Non-pigmented ciliary epithelial cell (primary cell): ENCODE results near the gene PKN2.

Experiments used
- DNase-seq: peaks from one replicate; pipeline ENCODE4 v3.0.0-alpha.2; 2010; ENCODE audit warnings: low read depth

PKN2 gene

DNA sequence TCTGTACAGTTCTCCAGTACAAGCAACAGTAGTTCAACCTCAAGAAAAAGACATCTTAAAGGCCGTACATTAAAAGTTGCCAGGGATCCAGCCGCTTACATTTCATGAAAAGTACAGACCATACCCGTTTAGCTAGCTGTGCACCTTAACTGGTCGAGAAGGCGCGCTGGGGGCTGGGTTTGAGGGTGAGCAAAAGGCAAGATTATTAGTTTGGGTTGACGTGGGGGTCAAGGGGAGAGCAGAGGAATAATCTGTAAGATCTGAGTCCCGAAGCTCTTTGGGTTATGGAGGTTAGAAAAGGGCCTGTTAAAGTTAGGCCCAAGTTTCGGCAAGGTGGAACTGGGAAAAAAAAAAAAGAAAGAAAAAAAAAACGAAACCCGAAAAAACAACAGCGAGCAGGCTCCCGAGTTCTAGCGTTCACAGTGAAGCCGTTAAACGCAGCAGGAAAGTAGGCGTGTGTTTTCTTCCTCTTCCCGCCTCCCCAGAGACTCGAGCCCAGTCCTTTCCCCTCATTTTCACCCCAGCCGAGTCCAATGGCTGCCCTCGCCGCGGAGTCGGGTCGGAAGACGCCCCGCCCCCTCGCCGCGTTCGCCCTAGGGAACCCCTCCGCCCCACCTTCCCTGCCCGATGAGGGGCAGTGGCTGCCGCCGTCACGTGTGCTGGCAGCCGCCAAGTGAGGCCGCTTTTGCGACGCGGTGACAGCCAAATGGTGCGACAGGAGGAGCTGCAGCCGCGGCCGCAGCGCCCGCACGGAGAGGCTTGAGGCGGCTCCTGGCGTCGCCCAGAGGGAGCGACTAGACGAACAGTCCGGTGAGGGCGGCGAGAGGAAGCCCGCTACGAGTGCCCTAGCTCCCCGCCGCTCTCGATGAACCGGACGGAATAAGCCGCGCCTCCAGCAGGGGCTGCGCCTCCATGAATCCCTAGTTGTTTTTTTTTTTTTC, at the start of gene PKN2:
Gene PKN2, plus strand, starts transcription at position 733 of the 941 bp plus-strand sequence. CDS start 308 bp downstream, outside the sequence.
- DNase-seq: peak; percentile 82

DNA sequence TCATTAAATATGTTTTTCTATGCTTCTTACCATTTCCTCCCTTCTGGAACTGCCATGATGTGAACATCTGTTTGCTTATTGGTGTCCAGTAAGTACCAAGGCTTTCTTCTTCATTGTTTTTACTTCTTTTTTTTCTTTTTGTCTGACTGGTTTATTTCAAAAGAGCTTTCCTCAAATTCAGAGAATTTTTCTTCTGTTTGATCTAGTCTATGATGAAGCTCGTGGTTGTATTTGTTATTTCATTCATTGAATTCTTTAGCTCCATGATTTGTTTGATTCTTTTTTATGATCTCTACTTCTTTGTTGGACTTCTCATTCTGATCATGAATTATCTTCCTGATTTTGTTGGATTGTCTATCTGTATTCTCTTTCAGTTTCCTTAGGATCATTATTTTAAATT, 49.5 kb upstream of the PKN2 start:
- no peak for DNase-seq

DNA sequence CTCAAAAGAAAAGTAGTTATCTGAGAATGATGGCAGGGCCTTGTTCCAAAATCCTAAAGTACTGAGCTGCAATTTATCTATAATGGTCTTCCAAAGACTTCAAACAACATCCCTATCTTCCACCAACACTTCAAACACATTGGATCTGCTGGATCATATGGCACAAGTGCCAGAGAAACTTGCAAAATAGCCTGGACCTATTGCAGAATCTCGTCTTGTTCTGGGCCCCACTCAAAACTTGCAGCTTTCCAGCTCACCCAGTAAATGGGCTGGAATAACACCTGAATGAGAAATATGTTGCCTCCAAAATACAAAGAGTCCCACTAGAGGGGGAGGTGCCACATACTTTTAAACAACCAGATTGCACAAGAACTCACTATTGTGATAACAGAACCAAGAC, 44.0 kb upstream of the PKN2 start:
- no peak for DNase-seq

DNA sequence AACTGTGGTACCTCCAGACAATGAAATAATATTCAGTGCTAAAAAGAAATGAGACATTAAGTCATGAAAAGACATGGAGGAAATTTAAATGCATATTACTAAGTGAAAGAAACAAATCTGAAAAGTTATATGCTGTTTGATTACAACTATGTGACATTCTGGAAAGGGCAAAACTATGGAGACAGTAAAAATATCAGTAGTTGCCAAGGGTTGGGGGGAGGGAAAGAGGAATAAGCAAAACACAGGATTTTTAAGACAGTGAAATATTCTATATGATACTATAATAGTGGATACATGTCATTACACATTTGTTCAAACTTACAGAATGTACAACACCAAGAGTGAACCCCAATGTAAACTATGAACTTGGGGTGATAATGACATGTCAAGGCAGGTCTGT, 38.2 kb upstream of the PKN2 start:
- no peak for DNase-seq

GRCh38 chr1:88646476-88647248, 37.4 kb upstream of the PKN2 start:
- no peak for DNase-seq

DNA sequence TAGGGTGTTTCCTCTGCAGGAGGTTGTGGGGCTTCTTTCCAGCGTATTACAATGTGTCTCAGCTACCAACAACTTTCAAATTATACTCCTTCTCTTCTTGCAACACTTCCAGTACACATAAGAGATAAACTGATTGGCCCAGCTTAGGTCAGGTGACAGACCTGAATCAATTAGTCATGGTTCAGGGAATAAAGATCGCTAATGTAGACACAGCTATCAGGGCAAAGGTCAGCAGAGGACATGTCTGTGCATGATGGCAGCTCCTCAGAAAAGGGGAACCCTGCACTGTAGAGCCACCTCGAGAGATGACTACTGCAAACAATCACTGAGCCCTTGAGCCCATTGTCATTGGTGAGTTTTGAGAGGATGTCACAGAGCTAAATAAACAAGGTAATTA, 36.8 kb upstream of the PKN2 start:
- DNase-seq: no peak

DNA sequence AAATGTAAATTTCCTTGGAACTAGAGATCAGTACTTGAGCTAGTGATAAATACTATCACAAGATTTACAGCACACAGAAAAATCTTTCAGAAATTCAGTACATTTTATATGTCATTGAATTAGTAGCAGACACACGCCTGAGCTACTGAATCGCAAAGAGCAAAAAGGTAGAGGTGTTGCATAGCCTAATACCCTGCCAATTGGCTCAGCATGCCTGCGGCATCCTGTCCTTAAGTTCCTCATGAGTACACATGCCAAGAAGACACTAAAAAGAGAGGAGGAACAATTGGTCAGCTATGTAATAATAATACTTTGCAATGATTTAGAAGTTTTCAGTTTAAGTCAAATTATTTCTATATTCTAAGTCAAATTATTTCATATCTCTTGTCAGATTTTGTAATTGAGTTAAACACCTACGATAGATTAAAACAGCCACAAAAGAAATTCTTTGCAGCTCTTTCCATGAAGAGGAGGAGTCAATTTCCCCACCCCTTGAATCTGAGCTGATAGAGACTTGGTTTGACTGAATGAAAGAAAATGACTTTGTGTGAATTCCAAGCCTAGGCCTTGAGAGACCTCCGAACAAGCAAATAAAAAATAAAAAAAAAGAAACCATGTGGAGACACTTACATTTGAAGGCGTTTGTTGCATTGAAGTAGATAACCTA, 36.2 kb upstream of the PKN2 start:
- DNase-seq: no peak

DNA sequence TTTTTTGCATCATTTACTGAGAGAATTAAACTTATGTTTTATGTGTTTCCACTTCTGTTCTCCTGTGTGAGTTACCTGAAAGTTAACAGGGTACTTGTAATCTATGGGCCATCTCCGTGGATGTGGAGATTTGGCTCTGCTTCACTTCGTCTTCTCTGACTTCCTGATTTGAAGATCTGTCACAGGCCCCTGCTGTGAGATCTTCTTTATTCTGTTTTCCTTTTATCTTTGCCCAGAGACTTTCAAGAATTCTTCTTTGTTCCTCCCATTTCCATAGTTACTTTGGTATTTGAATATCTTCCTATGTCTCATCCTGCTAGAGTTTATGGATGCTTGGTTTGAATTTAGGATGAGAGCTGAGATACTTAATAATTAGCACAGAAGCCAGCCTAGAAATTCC, 35.4 kb upstream of the PKN2 start:
- DNase-seq: no peak

DNA sequence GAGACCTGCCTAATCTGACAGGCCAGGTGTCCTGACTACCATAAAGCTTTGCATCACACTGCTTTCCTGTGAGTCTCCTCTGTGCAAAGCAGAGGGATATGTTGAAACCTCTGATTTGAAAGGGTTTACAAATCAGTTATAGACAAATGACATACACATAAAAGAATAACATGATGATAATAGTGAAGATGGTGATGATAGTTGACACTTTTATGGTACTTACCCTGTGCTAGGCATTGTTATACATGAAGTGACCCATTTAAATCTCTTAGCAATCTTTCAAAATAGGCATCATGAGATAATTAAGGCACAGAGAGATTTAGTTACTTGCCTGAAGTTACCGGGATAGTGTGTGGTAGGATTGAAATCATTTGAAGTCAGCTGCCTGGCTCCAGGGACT, 34.1 kb upstream of the PKN2 start:
- no peak for DNase-seq

DNA sequence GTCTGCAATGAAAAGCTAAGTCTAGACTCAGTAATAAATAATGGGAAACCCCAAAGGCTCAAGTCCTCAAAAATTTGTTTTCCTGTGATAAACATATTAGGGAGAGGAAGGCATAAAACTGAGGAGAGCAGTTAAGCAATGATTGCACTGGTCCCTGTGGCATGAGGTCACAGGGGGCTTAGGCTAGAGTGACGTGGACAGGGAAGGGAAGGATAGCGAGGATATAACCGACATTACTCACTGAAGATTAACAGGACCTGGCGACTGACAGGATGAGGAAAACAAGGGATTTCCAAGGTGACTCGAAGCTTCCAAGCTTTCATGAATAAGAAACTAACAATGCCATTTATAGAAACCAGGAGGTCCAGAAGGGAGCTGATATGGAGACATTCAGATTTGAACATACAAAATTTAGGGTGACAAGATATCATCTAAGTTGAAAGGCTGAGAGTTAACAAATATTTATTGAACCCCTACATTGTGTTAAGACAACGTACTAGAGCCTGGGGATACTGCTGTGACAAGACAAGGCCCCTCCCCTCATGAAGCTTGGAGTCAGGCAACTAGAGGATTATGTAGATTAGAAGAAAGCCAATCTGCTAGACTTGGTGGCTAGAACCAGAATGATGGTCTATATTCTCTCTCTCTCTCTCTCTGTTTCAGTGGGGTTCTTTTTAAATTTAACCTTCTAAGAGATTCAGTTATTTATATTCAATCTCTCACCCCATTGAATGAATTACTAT, 33.2 kb upstream of the PKN2 start:
- no peak for DNase-seq

DNA sequence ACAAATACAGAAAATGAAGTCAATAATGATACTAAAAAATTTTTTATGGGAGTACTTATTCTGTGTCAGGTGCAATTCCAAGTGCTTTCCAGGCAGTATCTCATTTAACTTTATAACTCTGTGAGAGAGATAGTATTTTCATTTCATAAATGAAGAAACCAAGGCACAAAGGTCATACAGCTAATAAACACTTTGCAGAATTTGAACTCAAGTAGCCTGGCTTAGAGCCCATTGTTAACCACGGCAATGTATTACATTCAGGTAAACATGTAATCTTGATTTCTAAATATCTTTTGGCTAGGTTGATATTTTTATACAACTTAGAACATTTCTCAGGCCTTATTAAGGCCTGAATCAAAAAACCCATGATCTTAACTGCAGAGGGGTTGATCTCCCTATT, 28.9 kb upstream of the PKN2 start:
- DNase-seq: no peak

- no peak for DNase-seq
These were observed 28.3 kb upstream of the PKN2 start for GRCh38 chr1:88655685-88656299.

DNA sequence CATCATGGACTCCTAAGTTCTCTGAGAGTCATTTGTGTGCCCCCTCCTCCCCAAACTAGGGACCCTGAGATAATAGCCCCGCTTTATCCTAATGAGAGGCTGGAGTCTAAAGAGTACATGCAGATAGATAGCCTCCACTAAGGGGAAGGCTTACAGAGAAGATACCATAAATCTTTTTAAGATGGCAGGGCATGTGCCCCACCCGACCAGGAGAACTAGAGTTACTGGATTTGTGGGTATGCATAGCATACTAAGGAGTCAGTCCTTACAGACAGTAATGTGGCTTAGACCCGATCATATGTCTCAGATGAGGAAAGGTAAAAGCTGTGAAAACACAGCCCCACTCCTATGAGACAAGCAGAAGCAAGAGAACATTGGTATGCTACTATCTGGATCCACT, 25.7 kb upstream of the PKN2 start:
- no peak for DNase-seq

DNA sequence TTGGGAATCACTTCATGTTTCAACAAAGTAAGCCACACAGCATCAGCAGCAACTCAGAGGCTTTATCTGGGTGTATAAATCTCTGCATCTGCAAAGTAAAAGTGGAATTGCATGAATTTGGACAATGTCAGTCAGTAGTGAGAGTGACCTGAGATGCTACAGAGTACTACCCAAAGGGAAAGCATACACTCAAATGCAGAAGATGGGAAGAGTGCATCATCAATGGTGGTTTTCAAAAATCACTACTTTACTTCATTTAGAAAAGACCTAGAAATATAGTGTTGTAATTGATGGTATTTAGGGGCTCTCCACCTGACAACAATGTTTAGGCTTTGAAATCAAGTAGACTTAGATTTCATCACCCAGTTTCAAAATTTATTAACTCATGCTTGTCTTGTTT, 24.5 kb upstream of the PKN2 start:
- DNase-seq: no peak

DNA sequence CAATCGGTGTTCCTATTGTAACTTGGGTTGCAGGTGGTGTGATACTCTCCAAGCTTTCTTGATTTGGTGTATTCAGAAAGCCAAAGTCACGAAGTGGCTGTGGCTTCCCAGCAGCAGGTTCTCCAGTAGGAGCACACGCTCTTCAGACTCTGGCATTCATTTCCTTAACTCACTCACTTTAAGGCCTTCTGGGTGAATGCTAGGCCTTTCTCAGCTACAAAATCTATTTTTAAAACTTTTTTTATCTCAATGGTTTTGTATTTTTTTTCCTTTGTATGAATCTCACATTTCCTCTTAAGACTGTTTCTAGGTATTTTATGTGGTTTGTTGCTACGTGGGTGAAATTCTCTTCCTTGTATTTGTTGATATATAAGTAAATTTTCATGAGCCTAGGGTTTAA, 22.9 kb upstream of the PKN2 start:
- no peak for DNase-seq

- DNase-seq: no peak
These were observed 21.9 kb upstream of the PKN2 start for GRCh38 chr1:88661951-88662699.

DNA sequence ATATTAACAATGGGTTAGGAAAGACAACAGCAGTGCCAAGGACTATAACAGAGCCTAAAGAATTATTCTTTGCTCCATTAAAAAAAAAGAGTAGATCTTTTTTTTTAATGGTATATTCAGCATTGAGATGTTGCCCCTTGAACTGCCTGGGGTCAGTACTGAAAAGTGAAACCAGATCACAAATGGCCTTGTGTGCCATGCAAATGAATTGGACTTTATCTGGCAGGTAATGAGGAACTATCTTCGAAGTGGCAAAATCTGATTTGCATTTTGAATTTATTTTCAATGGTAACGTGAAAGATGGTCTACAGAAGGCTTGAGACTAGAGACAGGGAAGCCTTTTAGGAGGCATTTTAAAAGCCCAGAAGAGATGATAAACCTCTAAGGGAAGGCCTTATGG, 21.4 kb upstream of the PKN2 start:
- DNase-seq: no peak

- DNase-seq: no peak
These were observed 15.7 kb upstream of the PKN2 start for GRCh38 chr1:88668405-88668804.

- DNase-seq: no peak
These were observed 13.6 kb upstream of the PKN2 start for GRCh38 chr1:88670462-88670861.

GRCh38 chr1:88673446-88673845, 10.6 kb upstream of the PKN2 start:
- no peak for DNase-seq

DNA sequence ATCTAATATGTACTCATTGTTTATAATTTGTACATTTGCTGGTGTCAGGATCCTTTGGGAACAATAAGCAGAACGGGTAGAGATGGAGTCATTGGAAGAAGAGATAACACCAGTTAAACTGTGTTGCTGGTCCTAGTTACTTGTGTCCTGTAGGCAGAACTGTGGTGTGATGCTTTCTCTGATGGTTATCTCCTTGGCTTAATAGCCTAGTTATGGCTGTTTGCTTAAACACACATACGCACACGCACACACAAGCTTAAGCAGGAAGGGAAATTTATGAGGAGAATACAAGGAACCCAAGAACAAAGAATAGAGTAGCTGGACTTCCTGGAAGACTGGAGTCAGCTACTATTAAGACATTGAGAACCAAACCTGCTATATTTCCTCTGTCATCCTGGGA, 5.7 kb upstream of the PKN2 start:
- no peak for DNase-seq
